HG02763 (cell line): ENCODE results near the gene MYO1E.

Experiments used
- ATAC-seq: cut with Tn5 transposase; IDR thresholded peaks from one replicate; pipeline ENCODE4 v1.9.1; 2021; ENCODE audit warnings: mild to moderate bottlenecking, moderate library complexity; ENCODE audit not compliant: unreplicated experiment

The MYO1E gene

DNA sequence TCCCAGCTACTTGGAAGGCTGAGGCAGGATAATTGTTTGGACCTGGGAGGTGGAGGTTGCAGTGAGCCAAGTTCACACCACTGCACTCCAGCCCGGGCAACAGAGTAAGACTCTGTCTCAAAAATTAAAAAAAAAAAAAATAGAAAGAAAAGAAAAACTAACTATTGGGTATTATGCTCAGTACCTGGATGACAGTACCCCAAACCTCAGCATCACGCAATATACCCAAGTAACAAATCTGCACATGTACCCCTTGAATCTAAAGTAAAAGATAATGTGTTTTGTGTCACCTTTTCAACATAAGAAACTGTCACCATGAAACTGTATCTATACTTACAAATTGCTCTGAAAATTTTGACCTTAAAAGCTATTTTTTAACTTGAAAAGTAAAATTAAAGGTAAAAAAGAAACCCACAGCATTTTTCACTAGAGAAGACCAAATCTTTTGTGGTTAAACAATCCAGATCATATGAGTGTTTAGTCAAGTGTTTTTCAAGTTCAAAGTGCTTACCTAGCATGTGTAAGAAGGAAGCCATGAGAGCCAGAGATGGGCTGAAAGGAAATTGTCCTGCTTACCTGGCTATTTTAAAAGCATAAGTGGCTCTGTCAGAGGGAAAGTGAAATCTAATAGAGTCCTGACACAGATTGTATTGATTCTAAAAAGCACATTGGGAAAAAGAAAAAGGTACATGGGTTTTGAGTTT, 50.5 kb downstream of the MYO1E start:
- no peak for ATAC-seq

DNA sequence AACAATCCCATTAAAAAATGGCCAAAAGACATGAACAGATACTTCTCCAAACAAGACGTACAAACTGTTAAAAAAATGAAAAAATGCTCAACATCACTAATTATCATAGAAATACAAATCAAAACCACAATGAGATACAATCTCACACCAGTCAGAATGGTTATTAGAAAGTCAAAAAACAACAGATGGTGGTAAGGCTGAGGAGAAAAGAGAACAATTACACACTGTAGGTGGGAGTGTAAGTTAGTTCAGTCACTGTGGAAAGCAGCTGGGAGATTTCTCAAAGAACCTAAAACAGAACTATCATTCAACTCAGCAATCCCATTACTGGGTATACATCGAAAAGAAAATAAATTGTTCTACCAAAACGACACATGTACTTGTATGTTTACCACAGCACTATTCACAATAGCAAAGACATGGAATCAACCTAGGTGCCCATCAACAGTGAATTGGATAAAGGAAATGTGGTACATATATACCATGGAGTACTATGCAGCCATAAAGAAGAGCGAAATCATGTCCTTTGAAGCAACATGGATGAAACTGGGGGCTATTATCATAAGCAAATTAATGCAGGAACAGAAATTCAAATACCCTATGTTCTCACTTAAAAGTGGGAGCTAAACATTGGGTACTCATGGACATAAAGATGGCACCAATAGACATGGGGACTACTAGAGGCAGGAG, 51.5 kb downstream of the MYO1E start:
- no peak for ATAC-seq

DNA sequence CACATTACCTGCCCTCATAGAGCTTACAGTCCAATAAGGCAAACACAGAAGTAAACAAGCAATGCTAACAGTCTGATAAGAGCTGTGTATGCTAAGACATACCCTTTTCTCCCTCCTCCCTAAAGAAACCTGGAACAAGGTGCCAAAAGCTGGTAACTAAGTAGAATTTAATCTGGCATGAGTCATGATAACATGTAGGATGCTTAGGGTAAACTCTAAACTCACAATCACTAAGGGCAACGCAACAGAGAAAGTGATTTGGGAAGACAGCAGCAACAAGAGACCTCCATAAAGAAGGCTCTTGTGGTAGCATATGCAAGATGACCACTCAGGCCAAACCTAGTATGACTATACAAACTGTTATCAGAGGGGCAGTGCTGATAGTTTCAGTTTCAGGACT, 55.5 kb downstream of the MYO1E start:
- no peak for ATAC-seq

DNA sequence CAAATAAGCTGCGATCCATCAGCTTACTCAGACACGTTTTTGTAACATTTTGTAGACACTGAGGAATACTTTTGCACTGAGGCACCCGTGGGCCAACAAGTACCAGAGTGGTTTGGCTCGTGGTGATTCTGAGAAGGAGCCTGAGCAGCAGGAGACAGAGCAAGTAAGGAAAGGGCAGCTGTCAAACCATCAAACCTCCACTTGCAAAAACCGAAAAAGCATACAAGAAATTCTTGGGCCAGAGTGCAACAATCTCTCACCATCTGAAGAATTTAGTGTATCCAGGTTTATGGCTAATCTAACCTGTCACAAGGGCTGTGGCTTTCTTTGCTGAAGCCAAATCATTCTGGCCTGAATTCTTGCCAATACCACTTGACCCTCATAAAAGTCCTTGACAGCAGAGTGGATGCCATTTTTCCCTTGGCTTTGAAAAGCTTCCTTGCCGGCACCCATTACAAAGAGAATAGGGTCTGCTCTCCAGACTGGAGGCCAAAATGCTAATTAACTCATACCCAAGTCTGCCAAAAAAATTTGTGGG, 56.7 kb downstream of the MYO1E start:
- ATAC-seq = no peak

DNA sequence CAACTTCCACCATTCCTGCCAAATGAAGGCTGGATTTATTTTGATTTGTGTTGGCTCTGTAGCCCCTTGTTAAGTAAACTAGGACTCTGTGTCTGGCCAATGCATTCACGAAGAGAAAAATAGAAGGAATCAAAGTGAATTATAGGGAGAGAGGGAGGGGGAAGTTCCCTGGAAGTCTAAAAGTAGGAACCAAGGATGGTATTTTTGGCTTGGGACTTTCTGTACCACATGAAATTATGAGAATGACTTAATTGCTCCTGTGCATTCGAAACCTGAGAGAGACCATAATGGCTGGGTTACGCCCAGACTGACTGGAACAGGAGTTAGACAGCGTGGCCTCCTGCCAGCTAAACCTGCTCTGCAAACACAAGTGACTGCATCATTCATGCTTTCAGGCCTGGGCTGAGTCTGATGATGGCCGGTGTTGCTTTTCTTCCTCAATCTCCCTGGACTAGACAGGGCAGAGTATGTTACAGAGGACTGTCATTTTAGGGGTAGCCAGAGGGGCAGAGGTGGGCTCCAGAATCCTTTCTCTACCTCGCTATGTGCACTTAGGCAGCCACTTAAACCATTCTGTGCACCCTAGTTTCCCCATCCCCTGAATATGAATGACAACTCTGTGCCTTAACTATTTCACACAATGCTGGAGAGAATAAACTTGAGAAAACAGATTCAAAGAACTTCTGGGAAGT, 58.9 kb downstream of the MYO1E start:
- peak; percentile 64 for ATAC-seq

DNA sequence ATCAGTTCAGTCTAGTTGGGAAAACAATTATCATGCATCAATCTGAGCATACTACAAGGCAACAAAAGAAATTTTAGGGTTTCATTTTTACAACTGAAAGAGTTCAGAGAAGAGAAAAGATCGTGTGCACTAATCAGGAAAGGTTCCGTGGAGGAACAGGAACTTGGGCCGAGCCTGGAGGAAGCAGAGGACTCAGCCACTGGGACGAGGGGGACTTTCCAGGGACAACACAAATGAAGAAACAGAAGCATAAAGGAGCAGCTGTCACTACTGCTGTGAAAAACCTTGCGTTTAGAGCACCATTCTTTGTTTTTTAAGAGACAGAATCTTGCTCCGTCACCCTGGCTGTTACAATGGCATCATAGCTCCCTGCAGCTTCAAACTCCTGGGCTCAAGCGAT, 60.5 kb downstream of the MYO1E start:
- ATAC-seq = no peak

DNA sequence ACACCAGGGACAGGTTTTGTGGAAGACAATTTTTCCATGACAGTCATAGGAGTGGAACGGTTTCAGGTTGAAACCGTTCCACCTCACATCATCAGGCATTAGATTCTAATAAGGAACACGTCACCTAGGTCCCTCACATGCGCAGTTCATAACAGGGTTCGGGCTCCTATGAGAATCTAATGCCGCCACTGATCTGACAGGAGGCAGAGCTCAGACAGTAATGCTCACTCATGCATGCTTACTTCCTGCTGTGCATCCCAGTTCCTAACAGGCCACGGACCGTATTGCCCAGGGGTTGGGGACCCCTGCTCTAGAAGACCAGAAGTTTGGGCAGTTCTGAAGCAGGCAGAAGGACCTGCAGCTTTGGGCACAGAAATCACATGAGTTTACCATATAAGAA, 61.5 kb downstream of the MYO1E start:
- ATAC-seq = no peak

DNA sequence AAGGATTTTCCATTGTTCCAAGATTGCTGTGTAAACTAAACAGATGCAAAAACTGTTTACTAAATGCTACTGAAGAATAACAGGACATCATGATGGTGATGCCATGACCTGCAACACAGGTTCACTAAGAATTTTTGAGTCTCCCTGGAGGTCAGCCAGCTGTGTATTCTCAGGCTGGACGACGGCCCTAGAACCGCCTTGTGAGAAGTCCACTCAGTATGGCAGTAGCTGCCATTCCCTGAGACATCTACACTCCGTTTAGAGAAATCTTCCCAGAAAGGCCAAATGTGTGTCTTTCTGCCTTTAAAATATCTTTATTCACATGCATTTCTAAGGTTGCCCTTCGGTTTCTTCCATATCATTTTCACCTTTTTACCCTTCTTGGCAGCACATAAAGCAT, 63.3 kb downstream of the MYO1E start:
- no peak for ATAC-seq

DNA sequence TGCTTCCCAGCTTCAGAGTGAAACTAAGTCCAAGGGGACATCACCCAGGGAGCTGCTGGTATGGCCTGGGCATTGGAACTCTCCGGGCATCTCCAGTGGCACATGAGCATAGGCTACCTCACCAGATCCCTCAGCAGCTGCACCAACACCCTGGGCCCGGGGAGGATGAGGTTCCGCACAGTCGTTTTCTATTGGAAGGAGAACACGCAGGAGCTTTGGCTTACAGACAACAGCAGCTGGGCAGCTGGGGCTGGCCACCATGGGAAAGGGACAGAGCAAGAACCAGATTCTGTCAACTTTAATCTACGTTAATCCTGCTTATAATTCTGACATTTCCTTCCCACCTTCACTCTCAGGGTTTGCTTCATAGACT, 65.5 kb downstream of the MYO1E start:
- no peak for ATAC-seq

DNA sequence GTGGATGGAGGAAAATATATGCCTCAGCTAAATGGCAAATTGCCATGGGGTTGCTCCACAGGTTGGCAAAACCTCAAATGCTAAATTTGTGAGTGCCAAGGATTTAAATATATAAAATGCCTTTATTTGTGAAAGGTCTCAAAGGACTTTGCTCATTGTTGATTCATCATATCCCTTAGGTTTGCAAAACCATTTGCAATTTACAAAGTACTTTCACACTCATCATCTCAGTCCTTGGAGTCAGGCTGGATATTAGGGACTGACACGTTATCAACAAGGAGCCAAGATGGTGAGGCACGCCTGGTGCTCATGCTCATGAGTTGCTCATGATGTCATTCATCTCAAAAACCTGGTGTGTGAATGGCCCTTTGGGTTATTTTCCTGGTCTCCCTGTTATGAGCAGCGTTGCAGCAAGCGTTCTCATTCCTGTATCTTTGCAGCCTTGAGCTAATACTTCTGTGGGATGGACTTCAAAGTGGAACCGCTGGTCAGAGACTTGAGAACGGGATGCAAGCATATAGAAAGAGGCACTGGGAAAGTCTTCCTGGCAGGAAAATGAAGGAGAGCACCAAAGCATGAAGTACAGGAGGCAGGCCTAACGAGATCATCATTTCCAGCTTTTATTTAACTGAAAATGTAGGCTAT, 66.0 kb downstream of the MYO1E start:
- no peak for ATAC-seq

DNA sequence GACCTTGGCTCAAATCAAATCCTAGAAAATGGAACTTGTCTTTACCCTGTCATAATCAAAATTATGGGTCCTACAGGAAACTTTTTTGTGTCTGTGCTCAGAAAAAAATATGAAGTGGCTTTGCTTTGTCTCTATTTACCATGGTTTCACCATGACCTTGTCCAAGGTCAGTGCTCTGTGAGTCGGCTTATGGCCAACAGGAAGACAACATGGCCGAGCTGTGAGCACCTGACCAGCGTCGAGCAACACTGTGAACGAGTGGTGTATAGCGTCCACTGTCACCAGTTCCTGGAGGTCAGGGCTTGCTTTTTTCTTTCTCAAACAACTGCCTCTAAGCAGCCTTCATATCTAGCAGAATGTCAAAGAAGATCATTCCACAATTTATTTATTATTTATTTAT, 67.9 kb downstream of the MYO1E start:
- ATAC-seq = no peak

DNA sequence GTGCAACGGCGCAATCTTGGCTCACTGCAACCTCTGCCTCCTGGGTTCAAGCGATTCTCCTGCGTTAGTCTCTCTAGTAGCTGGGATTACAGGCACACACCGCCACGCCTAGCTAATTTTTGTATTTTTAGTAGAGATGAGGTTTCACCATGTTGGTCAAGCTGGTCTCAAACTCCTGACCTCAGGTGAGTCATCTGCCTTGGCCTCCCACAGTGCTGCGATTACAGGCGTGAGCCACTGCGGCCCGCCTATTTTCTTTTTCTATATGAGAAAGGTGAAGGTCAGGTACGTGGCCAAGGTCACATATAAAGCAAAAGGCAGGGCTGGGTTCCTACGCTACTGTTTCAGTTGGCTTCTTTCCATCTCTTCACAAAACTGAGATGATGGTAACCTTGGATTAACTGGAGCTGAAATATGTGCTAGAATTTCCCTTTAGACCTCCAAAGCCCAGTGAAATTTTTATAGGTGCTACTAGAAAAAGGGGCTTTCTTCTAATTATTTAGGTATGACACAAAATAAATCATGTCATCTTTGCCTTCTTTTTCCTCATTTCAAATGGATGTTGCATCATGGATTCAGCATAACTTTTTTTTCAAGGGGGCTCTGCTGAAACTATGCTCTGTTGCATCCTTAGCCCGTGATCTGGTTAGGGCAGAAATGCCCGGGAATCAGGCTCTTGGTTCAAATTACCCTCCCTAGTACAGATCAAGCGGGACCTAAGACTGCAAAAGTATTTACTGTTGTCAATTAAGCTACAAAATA, 68.5 kb downstream of the MYO1E start:
- ATAC-seq = peak; percentile 33

DNA sequence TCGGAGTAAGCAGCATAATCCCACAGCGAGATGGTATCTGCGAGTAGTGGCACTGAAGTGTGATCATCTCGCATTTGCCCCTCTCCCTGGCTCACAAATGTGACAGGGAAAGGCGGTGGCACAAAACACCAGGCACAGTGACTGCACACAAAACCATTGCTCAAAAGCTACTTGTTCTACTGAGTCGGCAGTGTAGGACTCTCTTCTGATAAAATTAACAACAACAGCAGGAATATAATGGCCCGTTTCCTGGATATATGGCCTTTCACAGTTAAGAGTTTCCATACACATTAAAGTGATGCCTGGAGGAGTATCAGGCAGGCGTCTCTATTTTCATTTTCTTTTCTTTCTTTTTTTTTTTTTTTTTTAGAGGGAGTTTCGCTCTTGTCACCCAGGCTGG, 69.0 kb downstream of the MYO1E start:
- peak; percentile 13 for ATAC-seq

DNA sequence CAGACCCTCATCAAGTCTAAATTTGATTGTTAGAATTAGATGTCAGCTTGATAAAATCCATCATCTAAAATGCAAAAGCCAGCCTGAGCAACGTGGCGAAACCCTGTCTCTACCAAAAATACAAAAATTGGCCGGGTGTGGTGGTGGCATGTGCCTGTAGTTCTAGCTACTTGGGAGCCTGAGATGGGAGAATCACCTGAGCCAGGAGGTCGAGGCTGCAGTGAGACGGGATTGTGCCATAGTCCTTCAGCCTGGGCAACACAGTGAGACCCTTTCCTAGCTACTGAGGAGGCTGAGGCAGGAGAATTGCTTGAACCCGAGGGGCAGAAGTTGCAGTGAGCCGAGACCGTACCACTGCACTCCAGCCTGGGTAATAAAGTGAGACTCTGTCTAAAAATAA, 69.5 kb downstream of the MYO1E start:
- ATAC-seq = no peak

DNA sequence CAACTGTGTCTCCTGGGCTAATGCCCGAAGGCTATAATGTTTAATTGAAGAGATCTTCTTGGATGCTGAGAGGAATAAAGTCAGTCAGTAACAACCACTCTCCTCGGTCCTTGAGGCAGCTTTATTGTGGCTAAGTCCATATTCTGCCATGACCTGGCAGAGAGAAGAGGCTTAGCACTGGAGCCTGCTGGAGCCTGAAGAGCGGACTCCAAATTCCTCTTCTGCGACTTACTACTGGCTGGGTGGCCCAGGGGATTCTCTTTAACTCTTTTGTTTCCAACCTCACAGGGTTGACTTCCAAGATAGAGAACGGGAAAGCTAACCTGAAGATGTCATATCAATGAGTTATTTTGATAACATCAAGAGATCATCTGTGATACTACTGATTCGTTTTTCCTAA, 71.1 kb downstream of the MYO1E start:
- no peak for ATAC-seq

DNA sequence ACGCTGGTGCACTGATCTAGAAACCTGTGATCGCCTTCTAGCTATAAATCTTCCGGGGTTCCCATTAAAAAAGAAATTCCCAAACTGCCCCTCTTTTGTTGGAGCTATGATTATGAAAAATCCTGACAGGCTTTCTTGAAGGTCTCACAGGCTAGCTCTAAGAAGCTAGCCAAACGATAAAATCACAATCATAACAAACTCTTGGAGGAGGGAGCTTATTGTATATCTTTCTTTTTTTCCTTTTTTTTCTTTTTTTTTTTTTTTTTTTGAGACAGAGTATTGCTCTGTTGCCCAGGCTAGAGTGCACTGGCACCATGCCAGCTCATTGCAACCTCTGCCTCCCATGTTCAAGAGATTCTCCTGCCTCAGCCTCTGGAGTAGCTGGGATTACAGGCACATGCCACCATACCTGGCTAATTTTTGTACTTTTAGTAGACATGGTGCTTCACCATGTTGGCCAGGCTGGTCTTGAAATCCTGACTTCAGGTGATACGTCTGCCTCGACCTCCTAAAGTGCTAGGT, 72.0 kb downstream of the MYO1E start:
- no peak for ATAC-seq

DNA sequence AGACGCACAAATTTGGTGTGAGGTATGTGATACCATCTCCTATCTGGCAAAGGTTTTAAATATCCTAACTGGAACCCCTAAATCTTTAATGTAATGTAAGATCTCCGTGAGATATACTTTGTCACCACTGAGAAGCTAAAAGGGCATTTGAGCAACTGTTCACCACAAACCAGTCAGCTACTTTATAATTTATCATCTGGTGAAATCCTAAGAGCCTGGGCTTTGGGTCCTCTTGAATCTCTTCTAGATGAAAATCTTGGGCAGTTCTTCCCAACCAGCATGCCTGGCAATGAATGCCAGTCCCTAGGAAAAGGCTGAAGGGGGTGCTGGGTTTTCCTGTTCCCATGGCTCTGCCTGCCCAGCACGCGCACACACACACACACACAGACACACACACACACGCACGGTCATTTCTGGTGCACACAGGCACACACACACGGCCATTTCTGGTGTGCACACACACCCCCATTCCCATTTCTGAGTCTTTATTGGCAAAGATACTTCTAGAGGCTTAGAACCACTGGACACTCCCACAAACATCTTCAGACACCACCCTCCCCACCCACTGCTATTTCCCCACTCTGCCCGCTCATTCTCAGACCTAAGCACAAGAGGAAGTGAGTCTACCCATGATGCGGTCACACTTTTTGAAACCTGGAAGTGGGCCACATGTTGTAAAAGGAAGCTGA, 72.6 kb downstream of the MYO1E start:
- ATAC-seq = peak; percentile 55

DNA sequence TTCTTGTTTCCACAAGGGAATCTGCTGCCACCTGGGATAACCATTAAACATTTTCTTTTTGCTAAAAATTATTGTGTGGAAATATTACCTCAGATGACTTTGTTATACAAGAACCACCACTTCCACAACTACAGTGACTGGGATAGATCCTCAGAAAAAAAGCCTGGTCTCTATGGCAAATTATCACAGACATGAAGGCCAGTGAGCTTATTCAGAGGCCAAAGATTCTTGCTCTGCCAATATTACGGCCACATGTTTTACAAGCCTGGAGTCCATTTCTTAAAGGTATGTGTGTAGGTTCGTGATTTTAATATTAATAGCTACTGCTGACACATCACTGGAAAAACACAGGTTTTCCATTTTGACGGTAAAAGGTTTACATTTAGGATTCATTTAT, 73.8 kb downstream of the MYO1E start:
- ATAC-seq = no peak

DNA sequence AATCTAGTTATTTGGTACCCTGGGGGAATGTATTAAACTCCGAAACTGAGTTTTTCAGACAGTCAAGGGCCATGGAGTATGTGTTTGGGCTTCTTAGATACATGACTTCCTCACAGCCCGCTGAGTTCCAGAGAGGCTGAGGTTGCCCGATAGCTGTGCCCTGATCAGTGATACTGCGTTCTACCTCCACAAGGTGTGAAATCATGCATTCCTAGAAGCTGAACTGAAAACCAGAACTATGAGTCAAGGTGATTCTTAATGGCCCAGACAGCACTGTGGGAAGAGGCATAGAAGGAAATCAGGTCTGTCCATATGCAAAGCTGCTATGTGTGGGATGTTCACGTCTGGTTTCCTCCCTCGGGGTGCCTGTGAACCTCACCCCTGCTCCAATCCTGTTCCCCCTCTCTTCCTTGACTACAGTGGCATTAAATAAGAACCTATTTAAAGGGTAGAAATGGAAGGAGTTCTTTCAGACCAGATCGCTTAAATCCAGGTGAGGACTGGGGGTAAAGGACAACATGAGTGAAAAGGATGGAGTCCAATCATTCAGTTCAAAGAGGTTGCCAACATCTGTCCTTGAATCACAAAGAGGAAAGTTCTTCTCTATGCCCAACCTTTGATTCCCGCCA, 74.3 kb downstream of the MYO1E start:
- peak; percentile 47 for ATAC-seq
